Effector CD8-positive, alpha-beta T cell (primary cell): ENCODE data around the gene CDK18.
"Not testable (repeated sequence)": the region's sequence is repeated elsewhere in the genome, so short reads cannot be mapped to it uniquely, and the experiment has no call there.

Experiments used
- DNase-seq: peaks from one replicate; lab custom pipeline; 2025; lab: John Stamatoyannopoulos, UW

CDK18 gene

GRCh38 chr1:205481218-205481617 lies 23.3 kb upstream of the CDK18 start:
- no peak for DNase-seq

DNA sequence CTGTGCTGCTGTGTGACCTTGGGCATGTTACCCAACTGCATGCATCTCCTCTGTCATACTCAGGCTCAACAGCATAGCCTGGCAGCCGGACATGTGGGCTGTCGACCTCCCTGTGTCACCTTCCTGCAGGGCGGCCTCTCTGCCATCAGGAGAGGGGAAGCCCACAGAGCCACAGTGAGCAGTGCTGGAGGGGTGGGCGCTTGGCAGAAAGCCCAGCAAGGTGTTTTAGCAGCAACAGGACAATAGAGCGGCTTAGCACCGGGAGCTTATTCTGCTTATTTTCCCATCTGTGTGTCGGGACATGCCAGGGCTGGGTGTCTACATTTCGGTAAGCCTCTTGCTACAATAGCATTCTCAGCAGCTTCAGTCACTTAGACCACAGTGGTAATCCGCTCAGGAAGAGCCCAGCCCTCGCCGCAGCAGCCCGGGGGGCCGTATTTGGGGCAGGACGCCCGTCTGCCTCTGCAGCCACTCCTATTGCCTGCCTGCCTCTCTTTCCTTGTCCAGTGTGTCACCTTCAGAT lies 22.8 kb upstream of the CDK18 start:
- peak; percentile 8 for DNase-seq

GRCh38 chr1:205482587-205482986 lies 21.9 kb upstream of the CDK18 start:
- not testable (repeated sequence) for DNase-seq

GRCh38 chr1:205483372-205483771 lies 21.1 kb upstream of the CDK18 start:
- DNase-seq: no peak

GRCh38 chr1:205484985-205485967 lies 19.2 kb upstream of the CDK18 start:
- peak; percentile 35 for DNase-seq

- DNase-seq: no peak
Observed at GRCh38 chr1:205486258-205486657, 18.2 kb upstream of the CDK18 start.

GRCh38 chr1:205488074-205488723 lies 16.3 kb upstream of the CDK18 start:
- DNase-seq: peak; percentile 11

GRCh38 chr1:205491794-205492193 lies 12.7 kb upstream of the CDK18 start:
- DNase-seq: no peak

GRCh38 chr1:205492201-205492667 lies 12.2 kb upstream of the CDK18 start:
- DNase-seq: no peak

- DNase-seq: no peak
Observed at GRCh38 chr1:205492774-205493173, 11.7 kb upstream of the CDK18 start.

GRCh38 chr1:205493241-205494085 lies 11.0 kb upstream of the CDK18 start:
- DNase-seq: no peak

DNA sequence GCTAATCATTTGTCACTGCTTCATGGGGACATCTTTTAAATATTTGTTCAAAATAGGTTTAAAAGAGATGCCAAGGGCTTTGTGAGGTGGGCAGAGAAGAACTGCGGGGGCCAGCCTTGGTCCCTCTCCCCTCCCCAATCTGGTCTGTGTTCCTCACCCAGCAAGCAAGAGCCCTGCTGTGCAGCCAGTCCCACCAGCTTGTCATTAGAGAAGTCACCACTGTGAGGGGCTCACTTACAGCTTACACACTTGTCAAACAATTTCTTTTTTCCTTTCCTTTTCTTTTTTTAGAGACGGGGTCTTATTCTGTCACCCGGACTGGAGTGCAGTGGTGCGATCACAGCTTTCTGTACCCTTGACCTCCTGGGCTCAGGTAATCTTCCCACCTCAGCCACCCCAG lies 10.4 kb upstream of the CDK18 start:
- no peak for DNase-seq

- DNase-seq: no peak
Observed at GRCh38 chr1:205495237-205495823, 9.1 kb upstream of the CDK18 start.

- DNase-seq: no peak
Observed at GRCh38 chr1:205496661-205497060, 7.8 kb upstream of the CDK18 start.

DNA sequence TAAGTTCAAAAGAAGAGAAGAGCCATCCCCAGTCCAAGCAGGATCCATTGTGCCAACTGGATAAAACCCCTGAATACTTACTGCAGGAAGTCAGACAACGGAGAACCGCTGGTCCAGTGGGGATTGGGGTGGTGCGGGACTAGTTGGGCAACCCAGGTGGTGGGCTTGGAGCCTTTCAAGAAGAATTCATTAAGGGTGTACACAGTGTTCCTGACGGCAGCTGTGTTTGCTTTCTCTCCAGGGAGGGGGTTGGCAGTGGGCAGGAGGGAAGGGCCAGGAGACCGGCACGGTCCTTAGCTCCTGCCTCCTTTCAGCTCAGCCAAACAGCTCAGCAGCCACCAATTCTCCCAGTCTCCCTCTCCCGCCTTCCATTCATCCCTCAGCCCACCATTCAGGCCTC lies 7.1 kb upstream of the CDK18 start:
- no peak for DNase-seq

GRCh38 chr1:205499789-205500188 lies 4.7 kb upstream of the CDK18 start:
- no peak for DNase-seq

GRCh38 chr1:205500240-205501233 lies 3.9 kb upstream of the CDK18 start:
- DNase-seq: no peak

DNA sequence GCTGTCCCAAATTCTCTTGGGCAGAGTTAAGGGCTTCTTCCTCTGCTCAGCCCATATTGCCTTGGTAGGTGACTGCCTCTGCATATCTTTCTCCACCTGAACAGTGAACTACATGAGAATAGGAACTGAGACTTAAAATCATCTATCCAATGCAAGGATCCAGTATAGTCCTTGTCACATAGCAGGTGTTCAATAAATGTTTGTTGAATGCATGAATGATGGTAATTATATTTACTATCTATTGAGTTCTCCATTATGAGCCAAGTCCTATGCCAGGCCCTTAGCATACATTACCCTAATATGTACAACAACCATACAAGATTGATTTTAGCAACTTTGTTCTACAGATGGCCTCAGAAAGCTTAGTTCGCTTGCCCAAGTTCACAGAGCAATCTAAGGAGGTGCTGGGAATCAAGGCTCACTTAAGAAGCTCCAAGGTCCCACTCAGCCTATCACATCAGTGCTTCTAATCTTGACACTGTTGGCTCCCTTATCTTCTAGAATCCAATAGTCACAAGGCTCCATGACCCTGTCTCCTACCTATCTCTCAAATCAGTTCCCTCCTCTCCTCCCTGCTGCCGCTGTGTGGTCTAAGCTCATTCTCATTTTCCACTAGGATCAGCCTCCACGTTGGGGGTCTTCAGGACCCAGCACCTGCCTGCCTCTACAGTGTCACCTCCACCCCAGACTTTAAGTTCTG lies 2.2 kb upstream of the CDK18 start:
- no peak for DNase-seq

- DNase-seq: no peak
Observed at GRCh38 chr1:205502992-205503391, 1.5 kb upstream of the CDK18 start.
